ENCODE results near the gene TLE7. TPM values are rescaled to one million over a fixed set of nuclear protein-coding genes. Genes with fewer than 3 reads are reported as not detected.

The TLE7 gene
- total RNA-seq, 2 experiments from 2014 or later, result not detected

GRCh38 chr16:71404364-71404763 is 37.5 kb downstream of the TLE7 start:
- Mint-ChIP-seq H3K36me3 (no peaks in the 10 kb centered on the region), H3K4me1 (peaks cover 22% of the 10 kb centered on the region), H3K4me3 (no peak overlapping the region), H3K9me3 (ENCODE audit: low read depth) (no peaks in the 10 kb centered on the region), H3K27me3 (peaks cover 33% of the 10 kb centered on the region), H3K27ac (no peak overlapping the region)
- ATAC-seq (no peak), DNase-seq (no peak)
- CTCF ChIA-PET, result interaction anchor here (1.5 kb wide), 1 partner anchor 8 kb away, joined by 7 read pairs; no protein-coding TSS in a partner anchor

- Mint-ChIP-seq H3K27ac (no peak overlapping the region), H3K36me3 (no peaks in the 10 kb centered on the region), H3K9me3 (ENCODE audit: low read depth) (no peaks in the 10 kb centered on the region), H3K4me1 (peaks cover 17% of the 10 kb centered on the region), H3K4me3 (no peak overlapping the region), H3K27me3 (peaks cover 19% of the 10 kb centered on the region)
- DNase-seq (no peak), ATAC-seq (no peak)
- CTCF ChIA-PET, result interaction anchor here (1.5 kb wide), 1 partner anchor 10 kb away, joined by 7 read pairs; no protein-coding TSS in a partner anchor
Measured at GRCh38 chr16:71402674-71403073, 39.2 kb downstream of the TLE7 start.

GRCh38 chr16:71402007-71402406 is 39.8 kb downstream of the TLE7 start:
- Mint-ChIP-seq H3K4me3 (no peak overlapping the region), H3K27ac (no peak overlapping the region), H3K9me3 (ENCODE audit: low read depth) (no peaks in the 10 kb centered on the region), H3K36me3 (no peaks in the 10 kb centered on the region), H3K4me1 (peaks cover 10% of the 10 kb centered on the region), H3K27me3 (peaks cover 12% of the 10 kb centered on the region)
- CTCF ChIA-PET, result no interaction called here
- no peak for DNase-seq
- ATAC-seq, result no peak

- Mint-ChIP-seq H3K4me1 (no peaks in the 10 kb centered on the region), H3K27ac (no peak overlapping the region), H3K27me3 (peaks cover 2% of the 10 kb centered on the region), H3K4me3 (no peak overlapping the region), H3K9me3 (ENCODE audit: low read depth) (no peaks in the 10 kb centered on the region), H3K36me3 (no peaks in the 10 kb centered on the region)
- DNase-seq (no peak), ATAC-seq (no peak)
- CTCF ChIA-PET, result interaction anchor here (1.4 kb wide), 1 partner anchor 13 kb away, joined by 3 read pairs; no protein-coding TSS in a partner anchor
Measured at GRCh38 chr16:71399801-71400563, 41.9 kb downstream of the TLE7 start.

GRCh38 chr16:71396594-71396993 is 45.3 kb downstream of the TLE7 start:
- ATAC-seq, result no peak
- no peak for DNase-seq
- no peaks in the 10 kb centered on the region for H3K9me3 Mint-ChIP-seq (ENCODE audit: low read depth)
- H3K4me3 Mint-ChIP-seq, result no peak overlapping the region
- CTCF ChIA-PET, result no interaction called here
- H3K27me3 Mint-ChIP-seq, result peaks cover 11% of the 10 kb centered on the region
- H3K27ac Mint-ChIP-seq, result no peak overlapping the region
- no peaks in the 10 kb centered on the region for H3K4me1 Mint-ChIP-seq
- H3K36me3 Mint-ChIP-seq, result no peaks in the 10 kb centered on the region

GRCh38 chr16:71389330-71389729 is 52.5 kb downstream of the TLE7 start:
- no peaks in the 10 kb centered on the region for H3K9me3 Mint-ChIP-seq (ENCODE audit: low read depth)
- peaks cover 2% of the 10 kb centered on the region for H3K4me1 Mint-ChIP-seq
- H3K27me3 Mint-ChIP-seq, result peaks cover 14% of the 10 kb centered on the region
- H3K36me3 Mint-ChIP-seq, result no peaks in the 10 kb centered on the region
- ATAC-seq, result no peak
- no peak overlapping the region for H3K4me3 Mint-ChIP-seq
- CTCF ChIA-PET, result no interaction called here
- H3K27ac Mint-ChIP-seq, result no peak overlapping the region
- DNase-seq, result no peak

- H3K9me3 Mint-ChIP-seq (ENCODE audit: low read depth), result no peaks in the 10 kb centered on the region
- DNase-seq (no peak), ATAC-seq (no peak)
- peaks cover 2% of the 10 kb centered on the region for H3K4me1 Mint-ChIP-seq
- H3K27ac Mint-ChIP-seq, result no peak overlapping the region
- H3K36me3 Mint-ChIP-seq, result no peaks in the 10 kb centered on the region
- peaks cover 5% of the 10 kb centered on the region for H3K27me3 Mint-ChIP-seq
- no peak overlapping the region for H3K4me3 Mint-ChIP-seq
- CTCF ChIA-PET, result interaction anchor here (1.5 kb wide), 1 partner anchor 221 kb away, joined by 4 read pairs; no protein-coding TSS in a partner anchor
Measured at GRCh38 chr16:71387045-71387871, 54.6 kb downstream of the TLE7 start.

GRCh38 chr16:71384073-71384724 is 57.7 kb downstream of the TLE7 start:
- Mint-ChIP-seq H3K9me3 (ENCODE audit: low read depth) (no peaks in the 10 kb centered on the region), H3K4me1 (peaks cover 2% of the 10 kb centered on the region), H3K27me3 (peaks cover 5% of the 10 kb centered on the region), H3K36me3 (no peaks in the 10 kb centered on the region), H3K27ac (no peak overlapping the region), H3K4me3 (no peak overlapping the region)
- CTCF ChIA-PET, result interaction anchor here (1.2 kb wide), 1 partner anchor 28 kb away, joined by 5 read pairs; no protein-coding TSS in a partner anchor
- DNase-seq, result no peak
- ATAC-seq, result peak; percentile 60

- no peaks in the 10 kb centered on the region for H3K9me3 Mint-ChIP-seq (ENCODE audit: low read depth)
- CTCF ChIA-PET, result interaction anchor here (1.2 kb wide), 1 partner anchor 29 kb away, joined by 5 read pairs; no protein-coding TSS in a partner anchor
- peaks cover 5% of the 10 kb centered on the region for H3K27me3 Mint-ChIP-seq
- ATAC-seq, result peak; percentile 48
- peak; percentile 51 for DNase-seq
- H3K36me3 Mint-ChIP-seq, result no peaks in the 10 kb centered on the region
- H3K4me3 Mint-ChIP-seq, result no peak overlapping the region
- H3K4me1 Mint-ChIP-seq, result peaks cover 2% of the 10 kb centered on the region
- H3K27ac Mint-ChIP-seq, result no peak overlapping the region
Measured at GRCh38 chr16:71383054-71383773, 58.6 kb downstream of the TLE7 start.

GRCh38 chr16:71380831-71381230 is 61.0 kb downstream of the TLE7 start:
- CTCF ChIA-PET, result interaction anchor here (1.6 kb wide), 1 partner anchor 32 kb away, joined by 3 read pairs; no protein-coding TSS in a partner anchor
- Mint-ChIP-seq H3K36me3 (no peaks in the 10 kb centered on the region), H3K4me1 (no peaks in the 10 kb centered on the region), H3K9me3 (ENCODE audit: low read depth) (no peaks in the 10 kb centered on the region), H3K4me3 (no peak overlapping the region), H3K27me3 (no peaks in the 10 kb centered on the region), H3K27ac (no peak overlapping the region)
- ATAC-seq, result no peak
- no peak for DNase-seq

Data from activated CD8-positive, alpha-beta memory T cell treated with anti-CD3 and anti-CD28 coated beads, Interleukin-2, amount 10 ng/mL, durations not matched to agents 7 days and 5 days (primary cell).